Non-pigmented ciliary epithelial cell (primary cell): ENCODE results near the gene MRPL49.

Experiments
- DNase-seq: peaks from one replicate; pipeline ENCODE4 v3.0.0-alpha.2; 2010; ENCODE audit warnings: low read depth

Gene MRPL49

DNA sequence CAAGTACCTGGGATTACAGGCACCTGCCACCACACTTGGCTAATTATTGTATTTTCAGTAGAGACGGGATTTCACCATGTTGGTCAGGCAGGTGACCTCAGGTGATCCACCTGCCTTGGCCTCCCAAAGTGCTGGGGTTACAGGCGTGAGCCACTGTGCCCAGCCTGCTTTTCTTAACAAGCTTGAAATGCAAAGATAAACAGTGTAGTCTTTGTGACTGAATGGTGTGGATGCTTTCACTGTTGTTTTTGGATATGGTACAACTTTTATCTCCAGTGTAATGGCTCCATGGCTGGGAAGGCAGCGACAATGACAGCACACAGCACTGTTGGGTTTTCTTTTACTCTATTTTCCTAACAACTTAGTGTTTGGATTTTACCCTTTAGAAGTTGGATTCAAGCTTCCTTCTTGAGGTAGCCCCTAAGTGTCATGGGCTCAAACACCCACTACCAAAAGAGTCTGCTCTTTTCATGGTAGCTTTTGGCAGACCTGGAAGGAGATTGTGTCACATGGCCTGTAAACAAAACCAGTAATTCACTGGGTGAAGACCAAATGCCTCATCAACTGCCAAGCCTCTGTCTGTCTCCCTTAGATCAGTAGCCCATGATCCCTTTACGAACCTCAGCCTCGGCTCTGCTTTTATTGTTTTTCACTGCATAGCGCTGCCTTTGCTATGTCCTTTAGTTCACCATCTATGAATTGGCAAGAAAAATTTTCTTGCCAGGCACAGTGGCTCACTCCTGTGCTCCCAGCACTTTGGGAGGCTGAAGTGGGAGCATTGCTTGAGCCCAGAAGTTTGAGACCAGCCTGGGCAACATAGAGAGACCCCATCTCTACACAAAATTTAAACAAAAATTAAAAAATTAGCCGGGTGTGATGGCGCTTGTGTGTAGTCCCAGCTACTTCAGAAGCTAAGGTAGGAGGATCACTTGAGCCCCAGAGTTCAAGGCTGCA is 19.7 kb upstream of the MRPL49 start:
- no peak for DNase-seq

DNA sequence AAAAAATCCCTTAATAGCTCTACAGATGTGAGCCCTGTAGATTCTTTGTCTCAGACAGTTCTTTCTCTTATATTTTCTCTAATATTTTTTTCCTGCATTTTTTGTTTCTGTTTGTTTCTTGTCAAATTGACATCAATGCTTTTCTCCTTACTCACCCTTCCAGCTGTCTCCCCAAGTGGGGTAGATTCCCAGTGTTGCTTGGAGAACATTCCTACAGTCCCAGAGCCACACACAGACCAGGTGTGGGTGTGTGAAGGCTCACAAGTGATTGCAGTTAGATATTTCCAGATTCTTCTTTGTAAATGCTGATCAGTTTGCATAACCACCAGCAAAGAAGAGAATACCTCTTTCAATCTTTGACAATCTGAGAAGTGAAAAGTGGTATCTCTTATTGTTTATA is 18.6 kb upstream of the MRPL49 start:
- no peak for DNase-seq

DNA sequence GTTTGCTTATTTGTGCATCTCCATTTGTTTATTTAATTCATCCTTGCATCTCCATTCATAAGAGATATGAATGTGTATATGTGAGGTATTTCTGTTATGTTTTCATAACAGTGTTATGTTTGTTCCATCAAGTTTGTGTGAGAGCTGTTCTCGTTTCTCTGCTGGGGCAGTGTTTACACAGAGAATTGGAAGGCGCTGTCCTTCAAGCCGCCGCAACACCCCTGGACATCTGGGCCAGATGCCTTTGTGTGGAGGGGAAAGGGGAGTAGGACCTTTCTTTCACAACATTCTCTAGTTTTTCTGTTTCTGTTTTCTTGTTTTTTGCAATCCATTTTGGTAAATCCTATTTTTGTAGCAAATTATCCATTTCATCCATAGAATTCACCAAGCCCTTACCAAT is 17.5 kb upstream of the MRPL49 start:
- no peak for DNase-seq

DNA sequence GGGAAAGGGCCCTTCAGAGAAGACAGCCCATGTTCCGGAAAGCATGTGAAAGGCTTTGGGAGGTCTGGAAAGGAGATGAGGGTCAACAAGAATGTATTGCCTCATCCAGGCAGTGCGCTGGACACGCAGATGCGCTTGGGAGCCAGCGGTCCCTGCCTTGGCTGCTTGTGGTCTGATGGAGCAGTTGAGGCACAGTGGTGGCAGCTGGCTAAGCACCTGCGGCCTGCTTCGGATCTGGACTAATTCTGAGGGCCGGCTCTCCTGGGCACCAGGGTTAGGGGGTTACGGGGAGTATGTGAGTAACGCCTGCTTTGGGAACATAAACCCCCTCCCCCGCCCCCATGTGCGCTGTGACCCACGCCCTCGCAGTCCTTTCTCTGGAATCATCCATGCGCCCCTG is 15.0 kb upstream of the MRPL49 start:
- DNase-seq = no peak

DNA sequence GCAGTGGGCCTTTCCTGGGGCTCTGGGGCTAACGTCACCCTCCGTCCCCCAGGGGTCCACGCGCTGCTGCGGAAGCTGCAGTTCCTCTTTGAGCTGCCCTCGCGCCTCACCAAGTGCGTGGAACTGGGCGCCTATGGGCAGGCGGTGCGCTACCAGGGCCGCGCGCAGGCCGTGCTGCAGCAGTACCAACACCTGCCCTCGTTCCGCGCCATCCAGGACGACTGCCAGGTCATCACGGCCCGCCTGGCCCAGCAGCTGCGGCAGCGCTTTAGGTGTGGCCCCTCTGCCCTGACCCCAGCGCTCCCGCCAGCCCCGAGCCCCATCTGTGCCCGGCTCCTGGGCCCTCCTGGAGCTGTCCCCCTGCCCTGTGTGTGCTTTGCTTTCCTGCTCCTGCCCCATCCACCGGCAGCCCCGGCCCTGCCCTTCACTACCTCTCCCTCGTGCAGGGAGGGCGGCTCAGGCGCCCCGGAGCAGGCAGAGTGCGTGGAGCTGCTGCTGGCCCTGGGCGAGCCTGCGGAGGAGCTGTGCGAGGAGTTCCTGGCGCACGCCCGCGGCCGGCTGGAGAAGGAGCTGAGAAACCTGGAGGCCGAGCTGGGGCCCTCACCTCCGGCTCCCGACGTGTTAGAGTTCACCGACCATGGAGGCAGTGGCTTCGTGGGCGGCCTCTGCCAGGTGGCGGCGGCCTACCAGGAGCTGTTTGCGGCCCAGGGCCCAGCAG is 14.2 kb upstream of the MRPL49 start:
- DNase-seq = no peak

DNA sequence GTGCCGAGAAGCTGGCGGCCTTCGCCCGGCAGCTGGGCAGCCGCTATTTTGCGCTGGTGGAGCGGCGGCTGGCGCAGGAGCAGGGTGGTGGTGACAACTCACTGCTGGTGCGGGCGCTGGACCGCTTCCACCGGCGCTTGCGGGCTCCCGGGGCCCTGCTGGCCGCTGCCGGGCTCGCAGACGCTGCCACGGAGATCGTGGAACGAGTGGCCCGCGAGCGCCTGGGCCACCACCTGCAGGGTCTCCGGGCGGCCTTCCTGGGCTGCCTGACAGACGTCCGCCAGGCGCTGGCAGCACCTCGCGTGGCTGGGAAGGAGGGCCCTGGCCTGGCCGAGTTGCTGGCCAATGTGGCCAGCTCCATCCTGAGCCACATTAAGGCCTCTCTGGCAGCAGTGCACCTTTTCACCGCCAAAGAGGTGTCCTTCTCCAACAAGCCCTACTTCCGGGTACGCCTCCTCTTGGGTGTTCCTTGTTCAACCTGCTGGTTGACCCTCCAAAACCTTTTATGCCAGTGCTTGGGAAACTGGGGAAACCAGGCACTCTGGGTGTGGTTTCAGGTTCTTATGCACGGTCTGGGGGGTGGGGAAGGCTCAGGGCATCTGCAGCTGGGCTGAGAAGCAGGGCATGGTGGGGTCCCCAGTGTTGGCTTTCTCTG is 13.5 kb upstream of the MRPL49 start:
- DNase-seq = no peak

DNA sequence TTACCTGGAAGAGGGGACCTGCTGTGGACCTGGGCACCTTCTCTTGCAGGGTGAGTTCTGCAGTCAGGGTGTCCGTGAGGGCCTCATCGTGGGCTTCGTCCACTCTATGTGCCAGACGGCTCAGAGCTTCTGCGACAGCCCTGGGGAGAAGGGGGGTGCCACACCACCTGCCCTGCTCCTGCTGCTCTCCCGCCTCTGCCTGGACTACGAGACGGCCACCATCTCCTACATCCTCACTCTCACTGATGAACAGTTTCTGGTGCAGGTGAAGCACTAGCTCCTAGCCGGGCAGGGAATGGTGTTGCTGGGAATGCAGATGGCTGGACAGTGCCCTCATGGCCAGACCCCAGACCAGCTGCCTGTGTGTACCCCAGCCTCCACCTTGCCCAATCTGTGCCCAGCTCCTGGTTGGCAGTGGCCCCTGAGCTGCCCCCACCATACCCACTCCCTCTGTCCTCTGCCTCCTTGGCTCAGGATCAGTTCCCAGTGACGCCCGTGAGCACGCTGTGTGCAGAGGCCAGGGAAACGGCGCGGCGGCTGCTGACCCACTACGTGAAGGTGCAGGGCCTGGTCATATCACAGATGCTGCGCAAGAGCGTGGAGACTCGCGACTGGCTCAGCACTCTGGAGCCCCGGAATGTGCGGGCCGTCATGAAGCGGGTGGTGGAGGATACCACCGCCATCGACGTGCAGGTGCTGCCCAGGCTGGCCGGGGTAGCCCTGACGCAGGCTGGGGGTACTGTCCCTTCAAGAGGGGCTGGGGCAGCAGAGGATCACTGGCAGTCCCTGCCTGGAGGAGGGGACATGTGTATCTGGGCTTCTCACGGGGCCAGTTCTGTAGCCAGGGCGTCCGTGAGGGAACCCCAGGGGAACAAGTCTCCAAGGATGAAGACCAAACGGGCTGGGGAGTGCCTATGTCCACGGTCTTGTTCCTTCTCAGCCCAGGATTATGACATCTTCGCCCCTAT is 12.6 kb upstream of the MRPL49 start:
- DNase-seq = no peak

DNA sequence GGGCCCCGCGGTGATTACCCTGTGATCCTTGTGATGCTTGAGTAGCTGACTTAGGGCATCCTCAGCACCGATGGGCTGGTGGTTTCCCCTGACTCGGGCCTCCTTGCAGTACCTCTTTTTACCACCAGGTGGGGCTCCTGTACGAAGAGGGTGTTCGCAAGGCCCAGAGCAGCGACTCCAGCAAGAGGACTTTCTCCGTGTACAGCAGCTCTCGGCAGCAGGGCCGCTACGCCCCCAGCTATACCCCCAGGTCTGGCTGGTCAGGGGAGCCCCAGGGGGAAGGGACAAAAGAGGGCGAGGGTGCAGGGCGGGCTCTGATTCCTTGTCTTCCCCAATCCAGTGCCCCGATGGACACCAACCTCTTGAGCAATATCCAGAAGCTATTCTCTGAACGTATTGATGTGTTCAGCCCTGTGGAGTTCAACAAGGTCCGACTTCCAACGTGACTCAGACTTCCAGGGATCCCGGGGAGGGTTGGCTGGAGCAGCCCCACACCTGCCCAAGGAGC is 11.7 kb upstream of the MRPL49 start:
- no peak for DNase-seq

DNA sequence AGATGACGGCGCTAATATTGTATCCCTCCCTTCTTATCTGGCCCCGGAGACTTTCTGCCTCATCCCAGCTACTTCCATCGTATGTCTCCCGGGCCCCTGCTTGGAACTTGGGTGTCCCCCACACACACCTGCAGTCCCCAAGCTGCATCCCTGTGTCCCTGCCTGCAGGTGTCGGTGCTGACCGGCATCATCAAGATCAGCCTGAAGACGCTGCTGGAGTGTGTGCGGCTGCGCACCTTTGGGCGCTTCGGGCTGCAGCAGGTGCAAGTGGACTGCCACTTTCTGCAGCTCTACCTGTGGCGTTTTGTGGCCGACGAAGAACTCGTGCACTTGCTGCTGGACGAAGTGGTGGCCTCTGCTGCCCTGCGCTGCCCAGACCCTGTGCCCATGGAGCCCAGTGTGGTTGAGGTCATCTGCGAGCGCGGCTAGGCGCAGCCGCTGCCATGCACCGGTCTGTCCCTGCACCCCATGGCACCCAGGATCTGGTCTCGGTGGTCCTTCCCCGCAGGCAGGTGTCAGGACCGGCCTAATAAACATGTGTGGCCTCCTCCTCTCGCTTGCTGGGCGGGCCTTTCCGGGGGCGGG is 10.9 kb upstream of the MRPL49 start:
- DNase-seq = no peak

DNA sequence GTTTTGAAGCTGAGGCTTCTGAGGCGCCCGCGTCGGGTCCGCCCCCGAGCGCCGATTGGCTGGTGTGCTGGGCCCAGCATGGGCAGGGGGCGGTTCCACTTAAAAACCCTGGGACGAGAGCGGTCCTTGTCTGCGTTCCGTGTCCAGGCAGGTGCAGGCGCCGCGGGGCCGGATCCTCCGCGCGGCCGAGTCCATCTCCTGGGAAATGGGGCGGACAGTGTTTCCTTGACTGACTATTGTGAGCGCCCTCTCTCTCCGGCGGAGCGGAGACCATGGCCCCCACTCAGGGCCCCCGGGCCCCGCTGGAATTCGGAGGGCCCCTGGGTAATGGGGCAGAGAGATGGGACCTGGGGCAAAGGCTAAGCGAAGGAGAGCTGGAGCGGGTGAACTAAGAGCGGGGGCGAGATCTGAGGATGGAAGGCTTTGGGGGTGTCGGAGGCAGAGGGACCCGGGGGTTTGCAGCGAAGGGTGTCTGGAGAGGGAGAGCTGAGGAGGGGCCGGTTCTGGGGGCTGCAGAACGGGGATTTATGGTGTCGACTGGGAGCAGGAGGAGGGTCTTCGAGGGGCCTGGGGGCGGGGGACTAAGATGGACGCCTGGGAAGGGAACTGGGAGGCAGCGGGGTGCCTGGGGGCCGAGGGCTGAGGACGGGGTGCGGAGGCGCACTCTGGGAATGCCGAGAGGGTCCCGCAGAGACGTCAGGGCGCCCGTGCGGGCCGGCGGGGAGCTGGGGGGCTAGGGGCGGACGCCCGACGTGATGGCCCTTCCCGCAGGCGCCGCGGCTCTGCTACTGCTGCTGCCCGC is 10.2 kb upstream of the MRPL49 start, which contains the start of gene TM7SF2:
Gene TM7SF2, plus strand, starts transcription at position 129 of the 802 bp plus-strand sequence. Its CDS starts 144 bp downstream, at position 273.
- DNase-seq = no peak

DNA sequence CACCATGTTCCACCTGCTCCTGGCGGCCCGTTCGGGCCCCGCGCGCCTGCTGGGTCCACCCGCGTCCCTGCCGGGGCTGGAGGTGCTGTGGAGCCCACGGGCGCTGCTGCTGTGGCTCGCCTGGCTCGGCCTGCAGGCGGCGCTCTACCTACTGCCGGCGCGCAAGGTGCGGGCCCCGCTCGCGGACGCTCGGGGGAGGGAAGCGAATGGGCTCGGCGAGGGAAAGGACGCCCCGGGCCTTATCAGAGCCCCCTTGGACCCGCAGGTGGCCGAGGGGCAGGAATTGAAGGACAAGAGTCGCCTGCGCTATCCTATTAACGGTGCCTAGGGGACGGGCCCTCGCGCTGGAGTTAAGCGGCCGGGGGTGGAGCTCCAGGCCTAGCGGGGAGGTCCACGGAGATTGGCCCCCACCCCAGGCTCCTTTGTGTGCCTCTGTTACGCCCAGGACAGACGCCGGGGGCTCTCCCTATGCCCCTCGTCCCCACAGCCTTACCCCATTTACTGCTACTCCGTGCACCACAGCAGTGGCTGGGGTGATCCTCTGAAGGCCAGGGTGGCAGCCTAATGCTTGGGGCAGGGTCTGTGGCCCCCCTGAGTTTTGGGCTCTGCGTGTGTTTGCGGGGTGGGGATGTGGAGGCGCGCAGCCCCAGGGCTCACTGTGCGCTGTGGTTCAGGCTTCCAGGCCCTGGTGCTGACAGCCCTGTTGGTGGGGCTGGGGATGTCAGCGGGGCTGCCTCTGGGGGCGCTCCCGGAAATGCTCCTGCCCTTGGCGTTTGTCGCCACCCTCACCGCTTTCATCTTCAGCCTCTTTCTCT is 9.4 kb upstream of the MRPL49 start:
- no peak for DNase-seq

DNA sequence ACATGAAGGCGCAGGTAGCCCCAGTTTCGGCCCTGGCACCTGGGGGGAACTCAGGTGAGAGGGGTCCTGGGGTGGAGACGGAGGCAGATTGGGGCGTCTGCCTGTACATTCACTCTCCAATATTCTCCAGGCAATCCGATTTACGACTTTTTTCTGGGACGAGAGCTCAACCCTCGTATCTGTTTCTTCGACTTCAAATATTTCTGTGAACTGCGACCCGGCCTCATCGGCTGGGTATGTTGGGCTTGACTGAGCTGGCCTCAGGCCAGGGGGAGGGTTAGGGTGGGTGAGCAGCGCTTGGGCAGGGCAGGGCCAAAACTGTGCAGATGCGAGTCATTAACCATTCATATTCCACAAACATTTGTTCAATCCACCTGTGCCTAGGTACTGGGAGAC is 8.8 kb upstream of the MRPL49 start:
- no peak for DNase-seq

DNA sequence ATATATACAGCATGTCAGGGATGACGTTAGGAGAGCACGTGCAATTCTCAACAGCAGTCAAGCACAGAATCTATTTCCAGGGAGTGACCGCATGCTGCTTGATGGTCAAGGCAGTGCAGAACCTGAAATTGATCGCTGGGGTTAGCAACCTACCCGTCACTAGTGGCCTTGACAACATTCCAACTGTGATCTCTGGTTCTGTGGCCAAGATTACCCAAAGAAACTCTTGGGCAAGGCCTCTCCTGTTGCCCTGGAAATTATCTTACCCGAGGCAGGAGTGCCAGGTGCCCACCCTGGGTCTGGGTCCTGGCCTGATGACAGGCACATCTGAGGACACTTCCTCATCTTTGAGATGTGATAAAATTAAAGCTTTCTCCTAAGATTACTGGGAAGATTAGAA is 8.3 kb upstream of the MRPL49 start:
- no peak for DNase-seq

DNA sequence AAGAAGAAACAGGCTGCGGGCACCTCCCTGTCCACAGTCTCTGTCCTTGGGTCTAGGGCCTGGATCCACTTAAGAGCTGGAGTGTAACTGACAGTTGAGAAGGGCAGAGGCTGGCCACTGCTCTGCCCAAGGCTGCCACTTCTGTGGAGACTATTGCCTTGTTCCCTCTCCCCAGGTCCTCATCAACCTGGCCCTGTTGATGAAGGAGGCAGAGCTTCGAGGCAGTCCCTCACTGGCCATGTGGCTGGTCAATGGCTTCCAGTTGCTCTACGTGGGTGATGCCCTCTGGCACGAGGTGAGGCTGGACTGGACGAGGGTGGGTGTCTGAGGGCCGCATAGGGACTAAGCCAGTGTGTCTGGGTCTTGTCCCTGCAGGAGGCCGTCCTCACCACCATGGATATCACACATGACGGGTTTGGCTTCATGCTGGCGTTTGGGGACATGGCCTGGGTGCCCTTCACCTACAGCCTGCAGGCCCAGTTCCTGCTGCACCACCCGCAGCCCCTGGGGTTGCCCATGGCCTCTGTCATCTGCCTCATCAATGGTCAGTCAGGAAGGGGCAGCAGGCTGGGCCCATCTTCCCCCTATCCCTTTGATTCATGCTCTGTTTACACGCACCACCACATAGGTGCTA is 7.5 kb upstream of the MRPL49 start:
- DNase-seq = no peak

DNA sequence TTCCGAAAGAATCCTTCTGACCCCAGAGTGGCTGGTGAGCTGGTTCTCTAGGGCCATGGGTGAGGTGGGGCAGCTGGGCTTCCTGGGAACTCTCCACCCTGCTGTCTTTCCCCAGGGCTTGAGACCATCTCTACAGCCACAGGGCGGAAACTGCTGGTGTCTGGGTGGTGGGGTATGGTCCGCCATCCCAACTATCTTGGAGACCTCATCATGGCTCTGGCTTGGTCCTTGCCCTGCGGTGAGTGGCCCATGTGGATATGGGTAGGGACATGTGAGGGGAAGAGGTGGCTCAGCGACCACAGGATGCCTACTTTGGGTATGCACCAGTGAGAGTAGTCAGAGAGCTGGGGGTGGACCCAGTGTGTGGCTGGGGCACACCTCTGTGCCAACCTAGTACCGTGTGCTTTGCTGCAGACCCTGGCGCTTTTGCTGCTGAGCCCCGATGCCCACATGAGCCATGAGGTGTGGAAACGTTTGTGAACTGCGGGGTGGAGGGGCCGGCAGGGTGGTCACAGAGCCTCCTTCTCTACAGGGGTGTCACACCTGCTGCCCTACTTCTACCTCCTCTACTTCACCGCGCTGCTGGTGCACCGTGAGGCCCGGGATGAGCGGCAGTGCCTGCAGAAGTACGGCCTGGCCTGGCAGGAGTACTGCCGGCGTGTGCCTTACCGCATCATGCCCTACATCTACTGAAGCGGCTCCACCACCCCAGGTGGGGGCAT is 6.6 kb upstream of the MRPL49 start:
- DNase-seq = no peak

DNA sequence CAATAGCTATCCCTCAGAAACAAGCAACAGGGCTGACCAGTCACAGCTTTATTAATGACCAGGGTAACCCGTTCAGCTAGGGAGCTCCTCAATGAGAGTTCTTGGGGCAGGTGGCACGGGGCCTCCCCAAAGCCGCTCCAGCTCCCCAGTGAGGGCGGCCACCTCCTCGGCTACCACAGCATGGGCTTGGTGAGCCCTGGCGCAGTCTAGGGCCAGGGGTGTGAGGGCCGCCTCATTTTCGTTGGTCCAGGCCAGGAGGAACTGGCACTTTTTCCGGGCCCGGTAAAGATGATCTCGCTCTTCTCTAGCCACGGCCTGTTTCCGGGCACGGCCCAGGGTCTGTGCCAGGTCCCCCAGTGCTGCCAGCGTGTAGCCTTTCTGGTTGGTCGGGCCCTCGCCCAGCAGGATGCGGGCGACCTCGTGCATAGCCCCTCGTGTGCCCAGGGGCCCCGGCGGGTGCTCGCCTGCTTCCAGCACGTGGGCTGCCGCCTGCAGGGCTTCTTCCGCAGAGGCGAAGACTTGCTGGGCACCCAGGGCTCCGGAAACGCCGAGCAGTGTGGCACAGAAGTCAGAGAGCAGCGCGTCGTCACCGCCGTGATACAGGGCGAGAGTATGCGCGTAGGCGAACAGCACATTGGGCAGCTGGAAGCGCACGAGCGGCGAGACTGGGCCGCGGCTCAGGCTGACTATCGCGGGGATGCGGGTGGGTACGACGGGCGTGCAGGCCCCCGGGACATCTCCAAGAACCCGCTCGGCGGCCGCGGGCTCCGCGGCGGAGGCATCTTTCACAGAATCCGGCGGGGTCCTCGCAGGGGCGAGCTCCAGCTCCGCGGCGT is 5.5 kb upstream of the MRPL49 start:
- no peak for DNase-seq
